Muscle of arm (tissue), 12 donors: Measurements from ENCODE around the gene MGAT5. TPM values are rescaled to one million over a fixed set of nuclear protein-coding genes. Genes with fewer than 3 reads are reported as not detected.

Experiments used
- DNase-seq: peaks from one replicate; pipeline ENCODE4 v3.0.0-alpha.2; 2013
- polyA plus RNA-seq, 12 donors: library from polyadenylated mRNA; unstranded; fragments of 120-200 nt; gene quantifications; one replicate each; pipeline ENCODE4 v1.2.1, GENCODE V29; 2013; ENCODE audit not compliant: insufficient read length in 12 of 12

The MGAT5 gene
- polyA plus RNA-seq, 12 donors = 15.9 to 25.1 (median 20.2) TPM; not detected in 1

DNA sequence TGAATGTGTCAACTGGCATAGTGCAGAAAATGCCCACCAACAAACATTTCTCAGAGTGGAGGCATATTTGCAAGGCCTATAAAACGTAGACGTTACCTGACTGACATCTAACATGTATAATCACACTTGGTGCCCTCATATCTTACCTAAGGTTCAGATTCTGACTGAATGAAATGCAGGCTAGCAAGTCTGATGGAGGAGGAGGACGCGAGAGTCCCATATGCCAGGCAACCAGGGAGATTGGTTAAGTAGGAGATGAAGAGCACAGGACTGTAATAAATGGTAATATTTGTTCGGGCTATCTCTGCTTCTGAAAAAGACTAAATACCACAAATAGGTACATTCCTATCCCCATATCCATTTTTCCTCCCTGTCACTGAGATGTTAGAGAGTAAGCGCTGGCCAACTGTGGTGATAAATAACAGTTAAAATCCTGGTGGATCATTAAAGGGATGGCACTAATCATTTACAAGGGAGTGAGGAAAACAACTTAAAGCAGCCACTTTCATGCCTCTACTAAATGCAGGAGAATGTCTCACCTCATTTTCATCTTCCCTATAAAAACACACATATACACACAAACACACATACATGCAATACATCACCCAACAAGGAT, 247.7 kb downstream of the MGAT5 start:
- no peak for DNase-seq

- no peak for DNase-seq
These were observed 248.2 kb downstream of the MGAT5 start for GRCh38 chr2:134502104-134502503.
